CD4-positive, alpha-beta T cell (primary cell): ENCODE measurements around the gene RNF6. TPM values are rescaled to one million over a fixed set of nuclear protein-coding genes. Genes with fewer than 3 reads are reported as not detected.
A peak's percentile ranks its signal among the peaks of the same experiment; 100 is the strongest.

Experiments
- ATAC-seq: fragments of 200-7000 bp; cut with Tn5 transposase; one replicate; pipeline ENCODE4 v1.10.0; 2022; ENCODE audit warnings: mild to moderate bottlenecking; ENCODE audit not compliant: poor library complexity
- CTCF ChIA-PET: fragments of 350-600 bp; sonication (Branson Sonifier 250); formaldehyde crosslinking; loops from one replicate; lab custom pipeline; 2021; ENCODE audit warnings: antibody characterized with exemption, inconsistent platforms; lab: Charles Lee
- POLR2A ChIA-PET: fragments of 350-600 bp; sonication (Branson Sonifier 250); formaldehyde crosslinking; loops from one replicate; lab custom pipeline; 2021; ENCODE audit warnings: antibody characterized with exemption, inconsistent platforms; lab: Charles Lee
- DNase-seq, 14 experiments: peaks; one replicate each; pipeline ENCODE4 v3.0.0-alpha.2; 2013 to 2020; ENCODE audit warnings: mixed read lengths in 2 of 14
- H3K27ac ChIP-seq, 2 donors: one replicate each; pipeline versions ENCODE4 v1.5.1 to v1.7.0; 2013; ENCODE audit warnings: low read length in 2 of 2, low read depth in 1 of 2, mild to moderate bottlenecking in 1 of 2
- H3K27me3 ChIP-seq, 2 experiments: 1 replicate in 1 of 2; 2 replicates in 1 of 2; pipeline versions ENCODE4 v1.6.1 to v1.7.0; 2013; ENCODE audit warnings: low read length in 2 of 2, control low read depth in 1 of 2, mild to moderate bottlenecking in 1 of 2, moderate library complexity in 1 of 2; ENCODE audit not compliant: insufficient read depth in 2 of 2, control insufficient read depth in 1 of 2
- H3K36me3 ChIP-seq: one replicate; pipeline ENCODE4 v1.6.1; 2013; ENCODE audit warnings: low read length, control low read depth; ENCODE audit not compliant: insufficient read depth
- H3K4me1 ChIP-seq: one replicate; pipeline ENCODE4 v1.6.1; 2013; ENCODE audit warnings: low read length, control low read depth; ENCODE audit not compliant: insufficient read depth
- H3K4me3 ChIP-seq: one replicate; pipeline ENCODE4 v1.5.1; 2013; ENCODE audit warnings: mild to moderate bottlenecking, low read length, moderate library complexity
- H3K9me3 ChIP-seq, 2 experiments: 1 replicate in 1 of 2; 2 replicates in 1 of 2; pipeline versions ENCODE4 v1.6.1 to v1.7.0; 2013; ENCODE audit warnings: low read length in 2 of 2, mild to moderate bottlenecking in 2 of 2, control low read depth in 1 of 2, moderate library complexity in 1 of 2; ENCODE audit not compliant: control insufficient read depth in 1 of 2, insufficient read depth in 1 of 2
- H3K27ac Mint-ChIP-seq: one replicate; pipeline ENCODE4 v1.8.0; 2020; ENCODE audit warnings: mixed read lengths
- H3K27me3 Mint-ChIP-seq: one replicate; pipeline ENCODE4 v1.8.0; 2021; ENCODE audit warnings: mixed read lengths
- H3K36me3 Mint-ChIP-seq: one replicate; pipeline ENCODE4 v1.8.0; 2021; ENCODE audit warnings: low read depth, mixed read lengths
- H3K4me1 Mint-ChIP-seq: one replicate; pipeline ENCODE4 v1.8.0; 2021; ENCODE audit warnings: low read depth, mixed read lengths
- H3K4me3 Mint-ChIP-seq: one replicate; pipeline ENCODE4 v1.8.0; 2020; ENCODE audit warnings: mild to moderate bottlenecking, mixed read lengths
- H3K9me3 Mint-ChIP-seq: one replicate; pipeline ENCODE4 v1.8.0; 2020; ENCODE audit warnings: mixed read lengths
- intact Hi-C, 2 experiments: fragments of 100-400 bp; cut with DNase I in 1 of 2; cut with micrococcal nuclease in 1 of 2; formaldehyde crosslinking; loops; one replicate each; pipeline versions ENCODE4 v1.15.1 to v1.9.0; 2023 to 2025; cut with DNase I, micrococcal nuclease
- total RNA-seq, 174 experiments: library from RNA in 2 of 174; stranded (reverse) in 2 of 174; gene quantifications; one replicate each; pipeline ENCODE4 v1.2.3 and lab custom pipeline; 2021 to 2026
- TF ChIP-seq, protein P1 (sequence below): fragments of 200-600 bp; IDR thresholded peaks from one replicate; pipeline ENCODE4 v1.8.0; 2022; ENCODE audit warnings: antibody characterized with exemption, mild to moderate bottlenecking

Gene RNF6
- total RNA-seq, 2 experiments from 2014 or later = 46.5 to 49.5 TPM

DNA sequence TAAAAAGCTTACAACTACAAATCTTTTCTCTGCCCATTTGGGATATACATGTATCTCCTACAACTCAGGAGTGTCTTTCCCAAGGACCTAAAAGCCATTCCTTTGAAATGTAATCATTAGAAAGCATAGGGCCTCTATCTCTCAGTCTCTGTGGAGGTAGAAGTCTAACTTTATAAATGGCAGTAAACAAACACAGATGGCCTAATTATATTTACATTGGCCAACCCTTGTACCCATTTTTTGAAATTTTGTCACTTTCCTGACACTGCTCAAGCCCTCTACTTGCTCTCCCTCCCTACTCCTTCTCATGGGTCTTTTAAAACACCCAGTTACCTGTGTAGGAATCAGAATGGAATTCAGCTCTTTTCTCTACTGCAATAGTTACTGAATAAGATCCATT, 24.8 kb downstream of the RNF6 start:
- H3K27ac Mint-ChIP-seq = no peak overlapping the region
- peaks cover 40% of the 10 kb centered on the region for H3K36me3 Mint-ChIP-seq
- ATAC-seq = no peak
- Histone ChIP-seq H3K27ac (no peak overlapping the region), H3K4me1 (no peaks in the 10 kb centered on the region), H3K27me3 (no peaks in the 10 kb centered on the region), H3K9me3 (peaks cover 6 to 27% of the 10 kb centered on the region in 2 experiments), H3K4me3 (no peak overlapping the region), H3K36me3 (peaks cover 2% of the 10 kb centered on the region)
- no peak for DNase-seq
- H3K4me1 Mint-ChIP-seq = no peaks in the 10 kb centered on the region
- intact Hi-C loops = no loop called here
- peaks cover 12% of the 10 kb centered on the region for H3K9me3 Mint-ChIP-seq
- no peak overlapping the region for H3K4me3 Mint-ChIP-seq
- CTCF ChIA-PET = no interaction called here
- POLR2A ChIA-PET = no interaction called here
- H3K27me3 Mint-ChIP-seq = no peaks in the 10 kb centered on the region
- TF ChIP-seq, protein P1, sequence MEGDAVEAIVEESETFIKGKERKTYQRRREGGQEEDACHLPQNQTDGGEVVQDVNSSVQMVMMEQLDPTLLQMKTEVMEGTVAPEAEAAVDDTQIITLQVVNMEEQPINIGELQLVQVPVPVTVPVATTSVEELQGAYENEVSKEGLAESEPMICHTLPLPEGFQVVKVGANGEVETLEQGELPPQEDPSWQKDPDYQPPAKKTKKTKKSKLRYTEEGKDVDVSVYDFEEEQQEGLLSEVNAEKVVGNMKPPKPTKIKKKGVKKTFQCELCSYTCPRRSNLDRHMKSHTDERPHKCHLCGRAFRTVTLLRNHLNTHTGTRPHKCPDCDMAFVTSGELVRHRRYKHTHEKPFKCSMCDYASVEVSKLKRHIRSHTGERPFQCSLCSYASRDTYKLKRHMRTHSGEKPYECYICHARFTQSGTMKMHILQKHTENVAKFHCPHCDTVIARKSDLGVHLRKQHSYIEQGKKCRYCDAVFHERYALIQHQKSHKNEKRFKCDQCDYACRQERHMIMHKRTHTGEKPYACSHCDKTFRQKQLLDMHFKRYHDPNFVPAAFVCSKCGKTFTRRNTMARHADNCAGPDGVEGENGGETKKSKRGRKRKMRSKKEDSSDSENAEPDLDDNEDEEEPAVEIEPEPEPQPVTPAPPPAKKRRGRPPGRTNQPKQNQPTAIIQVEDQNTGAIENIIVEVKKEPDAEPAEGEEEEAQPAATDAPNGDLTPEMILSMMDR = no peak

DNA sequence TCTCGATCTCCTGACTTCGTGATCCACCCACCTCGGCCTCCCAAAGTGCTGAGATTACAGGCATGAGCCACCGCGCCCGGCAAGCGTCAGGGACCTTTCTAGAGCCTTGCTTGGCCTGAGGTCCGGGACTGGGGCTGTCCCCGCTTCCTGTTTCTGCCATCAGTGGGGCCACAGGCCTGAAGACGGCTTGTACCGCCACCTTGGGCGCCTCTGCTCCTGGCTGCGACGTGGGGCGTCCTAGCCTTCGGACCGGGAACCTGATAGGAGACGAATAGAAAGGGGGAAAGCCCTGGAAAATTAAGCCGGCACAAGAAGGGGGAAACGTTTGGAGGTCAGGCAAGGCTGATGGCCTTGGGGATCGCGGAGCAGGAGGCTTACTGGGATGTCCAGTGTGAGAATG, 35.1 kb downstream of the RNF6 start:
- TF ChIP-seq, protein P1 = no peak
- H3K27ac Mint-ChIP-seq = peak overlapping the region; percentile 92
- ChIA-PET CTCF (interaction anchor here (0.6 to 2.9 kb wide), 9 partner anchors 9 to 1954 kb away, joined by 3 to 51 read pairs (median 5); partner anchors contain the start of gene RNF6), POLR2A (interaction anchor here (0.6 to 3.8 kb wide), 10 partner anchors 26 to 534 kb away, joined by 3 to 52 read pairs (median 6); partner anchors contain the start of gene RNF6)
- H3K4me1 Mint-ChIP-seq = peaks cover 23% of the 10 kb centered on the region
- no peaks in the 10 kb centered on the region for H3K9me3 ChIP-seq
- no peaks in the 10 kb centered on the region for H3K36me3 ChIP-seq
- H3K4me1 ChIP-seq = peaks cover 26% of the 10 kb centered on the region
- peak overlapping the region; percentile 88 for H3K4me3 ChIP-seq
- DNase-seq (peak in 3 of 14 experiments; percentile 8 to 45 (median 14)), ATAC-seq (no peak)
- H3K27me3 ChIP-seq = no peaks in the 10 kb centered on the region
- H3K27me3 Mint-ChIP-seq = no peaks in the 10 kb centered on the region
- H3K36me3 Mint-ChIP-seq = peaks cover 9% of the 10 kb centered on the region
- no peaks in the 10 kb centered on the region for H3K9me3 Mint-ChIP-seq
- peak overlapping the region; percentile 87 for H3K4me3 Mint-ChIP-seq
- peak overlapping the region; percentile 55 to 60 for H3K27ac ChIP-seq
- intact Hi-C loops = loop anchor here (1.0 to 10.0 kb wide), 9 partner anchors 34 to 988 kb away; partner anchors contain the start of genes CDK8 (in 1 of the 2), NUP58 (in 1 of the 2), RNF6 (in 1 of the 2) and USP12 (in 1 of the 2)

DNA sequence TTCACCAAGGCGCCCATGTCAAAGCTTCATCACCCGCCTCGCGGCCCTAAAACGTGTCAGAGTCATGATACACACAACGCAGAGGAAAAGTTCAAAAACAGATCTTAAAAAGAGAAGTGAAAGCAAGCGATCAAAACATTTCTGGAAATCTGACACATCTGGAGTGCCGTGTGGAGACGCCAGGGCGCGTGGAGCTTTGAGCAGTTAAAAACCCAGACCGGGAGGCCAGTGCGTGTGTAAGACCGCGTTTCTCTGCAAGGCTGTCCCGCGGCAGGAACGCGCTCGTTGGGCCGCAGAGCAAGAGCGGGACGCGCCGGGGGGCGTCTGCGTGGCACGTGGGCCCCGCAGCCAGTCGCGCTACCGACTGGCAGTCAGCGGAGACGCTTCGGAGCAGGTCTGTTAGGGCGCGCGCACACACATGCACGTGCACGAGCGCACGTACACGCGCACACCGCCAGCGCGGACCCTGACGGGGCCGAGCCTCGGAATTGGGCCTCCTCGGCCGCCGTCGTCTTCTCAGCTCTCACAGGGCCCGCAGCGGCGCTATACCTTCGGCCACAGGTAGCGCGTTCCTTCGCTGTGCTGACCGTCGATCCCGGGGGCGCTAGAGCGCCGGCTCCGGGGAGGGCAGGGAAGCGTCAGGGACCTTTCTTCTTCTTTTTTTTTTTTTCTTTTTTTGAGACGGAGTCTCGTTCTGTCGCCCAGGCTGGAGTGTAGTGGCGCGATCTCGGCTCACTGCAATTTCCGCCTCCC, 35.8 kb downstream of the RNF6 start:
- H3K4me1 ChIP-seq = peaks cover 26% of the 10 kb centered on the region
- H3K9me3 ChIP-seq = no peaks in the 10 kb centered on the region
- ChIA-PET POLR2A (interaction anchor here (0.7 to 3.8 kb wide), 17 partner anchors 20 to 1240 kb away, joined by 3 to 52 read pairs (median 5); partner anchors contain the start of gene RNF6), CTCF (interaction anchor here (0.6 to 2.9 kb wide), 15 partner anchors 10 to 1956 kb away, joined by 3 to 58 read pairs (median 4); partner anchors contain the start of gene RNF6)
- peak overlapping the region; percentile 55 to 60 for H3K27ac ChIP-seq
- peak overlapping the region; percentile 88 for H3K4me3 ChIP-seq
- ATAC-seq = peak; percentile 83
- H3K27me3 ChIP-seq = no peaks in the 10 kb centered on the region
- intact Hi-C loops = loop anchor here (1.0 to 10.0 kb wide), 8 partner anchors 35 to 989 kb away; partner anchors contain the start of genes CDK8 (in 1 of the 2), NUP58 (in 1 of the 2) and USP12 (in 1 of the 2)
- DNase-seq = peak; percentile 83 to 97 (median 88)
- no peaks in the 10 kb centered on the region for H3K27me3 Mint-ChIP-seq
- H3K36me3 Mint-ChIP-seq = peaks cover 9% of the 10 kb centered on the region
- peaks cover 23% of the 10 kb centered on the region for H3K4me1 Mint-ChIP-seq
- peak overlapping the region; percentile 87 for H3K4me3 Mint-ChIP-seq
- no peaks in the 10 kb centered on the region for H3K9me3 Mint-ChIP-seq
- TF ChIP-seq, protein P1 = peak; percentile 40
- H3K36me3 ChIP-seq = no peaks in the 10 kb centered on the region
- H3K27ac Mint-ChIP-seq = peak overlapping the region; percentile 92
